ENCODE data around the gene FKBP5.

- no peak for TF ChIP-seq CTCF (IDR thresholded peaks at IDR 0.05; ENCODE audit: insufficient read depth, low read length)
- TF ChIP-seq POLR2AphosphoS5 (IDR thresholded peaks at IDR 0.05; ENCODE audit: low read depth), result no peak
Observed at GRCh38 chr6:35586542-35586941, 102.2 kb downstream of the FKBP5 start.
